ENCODE measurements around the gene NDUFA12.

Gene NDUFA12

DNA sequence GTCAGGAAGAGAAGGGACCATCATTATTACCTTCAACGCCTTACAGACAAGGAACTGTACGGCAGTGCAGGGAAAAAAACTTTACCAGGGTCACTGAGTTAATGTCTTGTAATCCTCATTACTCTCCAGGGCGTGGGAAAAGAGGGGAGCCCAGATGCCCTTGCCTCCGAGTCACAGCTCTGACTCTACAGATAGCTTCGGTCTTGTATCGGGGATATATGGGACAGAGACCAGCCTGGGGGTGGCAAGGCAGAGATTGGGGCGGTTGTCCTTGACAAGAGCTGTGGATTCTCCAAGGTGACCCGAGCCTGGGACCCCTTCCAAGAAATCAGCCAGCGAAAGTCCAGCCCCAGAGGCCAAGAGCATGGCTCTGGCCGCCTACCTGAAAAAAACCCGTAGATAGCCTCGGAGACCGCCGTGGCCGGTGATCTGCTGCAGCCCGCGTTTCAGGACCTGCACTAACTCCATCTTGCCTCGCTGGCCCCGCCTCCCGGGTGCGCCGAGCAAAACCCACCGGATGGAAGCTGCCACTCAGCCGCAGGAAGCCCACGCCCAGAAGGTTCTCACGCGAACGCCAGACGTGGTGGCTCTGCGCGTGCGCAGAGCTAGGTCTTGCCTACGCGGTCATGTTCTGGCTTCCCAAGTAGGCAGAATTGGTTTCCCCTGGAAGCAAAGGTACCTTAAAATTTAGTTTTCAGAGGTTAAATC, at the start of gene NDUFA12:
Gene NDUFA12 (minus strand): TSS at position 485 of the 708 bp plus-strand sequence. CDS start 17 bp downstream, at position 468.
- DNase-seq (ENCODE audit: low read depth) = peak; percentile 98

GRCh38 chr12:95051241-95051640, 47.7 kb upstream of the NDUFA12 start:
- no peak overlapping the region for H3K4me3 ChIP-seq (ENCODE audit: low read depth, low read length)
- peak; percentile 25 for DNase-seq (ENCODE audit: low read depth)
- no peak for TF ChIP-seq CTCF (conservative IDR thresholded peaks at IDR 0.05; ENCODE audit: low read depth, low read length)

More for the DNA sequence above, at the start of gene NDUFA12:
- peak within 1 kb of the TSS; percentile 86 for H3K4me3 ChIP-seq (ENCODE audit: low read depth, low read length)
- TF ChIP-seq CTCF (conservative IDR thresholded peaks at IDR 0.05; ENCODE audit: low read depth, low read length) = no peak

DNA sequence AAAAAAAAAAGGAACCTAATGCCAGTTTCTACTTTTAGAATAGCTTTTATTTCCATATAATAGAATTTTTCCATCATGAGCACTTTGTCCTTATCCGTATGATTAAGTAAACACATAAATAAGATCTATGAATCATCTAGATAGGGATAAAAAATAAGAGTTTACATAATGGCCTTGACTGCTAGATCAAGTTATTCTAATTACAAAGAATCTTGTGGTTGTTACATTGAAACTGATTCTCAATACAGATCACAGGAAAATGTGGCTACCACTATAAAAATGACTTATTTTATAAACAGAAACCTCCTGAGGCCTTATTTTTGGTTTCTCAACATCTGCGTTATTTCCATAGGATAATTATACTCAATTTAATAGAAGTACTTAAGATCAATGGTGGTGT, 34.4 kb upstream of the NDUFA12 start:
- TF ChIP-seq CTCF (conservative IDR thresholded peaks at IDR 0.05; ENCODE audit: low read depth, low read length) = no peak
- no peak overlapping the region for H3K4me3 ChIP-seq (ENCODE audit: low read depth, low read length)
- no peak for DNase-seq (ENCODE audit: low read depth)

DNA sequence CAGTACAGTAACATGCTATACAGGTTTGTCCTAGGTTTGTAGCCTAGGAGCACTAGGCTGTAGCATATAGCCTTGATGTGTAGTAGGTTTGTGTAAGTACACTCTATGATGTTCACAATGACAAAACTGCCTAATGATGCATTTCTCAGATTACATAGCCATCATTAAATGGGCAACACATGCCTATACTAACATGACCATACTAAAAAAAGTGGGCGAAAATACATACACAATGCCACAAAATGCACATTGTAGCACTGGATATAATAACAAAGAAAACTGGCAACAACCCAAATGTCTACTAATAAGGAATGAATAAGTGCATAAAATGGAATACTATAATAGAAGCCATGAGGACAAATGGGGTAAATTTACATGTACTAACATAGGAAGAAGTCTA, 31.3 kb upstream of the NDUFA12 start:
- DNase-seq (ENCODE audit: low read depth) = no peak
- no peak for TF ChIP-seq CTCF (conservative IDR thresholded peaks at IDR 0.05; ENCODE audit: low read depth, low read length)
- no peak overlapping the region for H3K4me3 ChIP-seq (ENCODE audit: low read depth, low read length)

- peak; percentile 4 for DNase-seq (ENCODE audit: low read depth)
- TF ChIP-seq CTCF (conservative IDR thresholded peaks at IDR 0.05; ENCODE audit: low read depth, low read length) = no peak
- H3K4me3 ChIP-seq (ENCODE audit: low read depth, low read length) = no peak overlapping the region
These were observed 19.0 kb upstream of the NDUFA12 start for GRCh38 chr12:95022477-95022876.

GRCh38 chr12:95017482-95017881, 14.0 kb upstream of the NDUFA12 start:
- no peak for DNase-seq (ENCODE audit: low read depth)
- TF ChIP-seq CTCF (conservative IDR thresholded peaks at IDR 0.05; ENCODE audit: low read depth, low read length) = no peak
- H3K4me3 ChIP-seq (ENCODE audit: low read depth, low read length) = no peak overlapping the region

DNA sequence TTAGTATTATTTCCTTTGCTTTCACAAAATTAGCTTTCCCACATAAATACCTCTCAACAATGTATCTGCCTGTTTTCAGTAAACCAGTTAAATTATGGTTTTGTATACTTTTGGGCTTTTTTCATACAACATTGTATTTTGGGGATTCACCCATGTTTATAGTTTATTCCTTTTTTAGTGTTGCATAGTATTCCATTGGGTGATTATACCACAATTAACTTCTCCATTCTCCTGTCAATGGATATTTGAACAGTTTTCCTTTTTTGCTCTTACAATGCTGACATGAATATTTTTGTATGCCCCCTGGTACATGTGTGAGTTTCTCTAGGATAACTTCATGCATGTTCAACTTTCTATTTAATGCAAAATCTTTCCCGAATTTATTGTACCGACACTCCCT, 12.6 kb upstream of the NDUFA12 start:
- no peak for TF ChIP-seq CTCF (conservative IDR thresholded peaks at IDR 0.05; ENCODE audit: low read depth, low read length)
- no peak for DNase-seq (ENCODE audit: low read depth)

More for the DNA sequence above, 12.6 kb upstream of the NDUFA12 start:
- no peak overlapping the region for H3K4me3 ChIP-seq (ENCODE audit: low read depth, low read length)
